OCI-M2 (cell line): ENCODE results near the gene SEC11C.

Experiments
- DNase-seq: peaks from one replicate; lab custom pipeline; 2025; ENCODE audit not compliant: unreplicated experiment; lab: John Stamatoyannopoulos, UW

Gene SEC11C

DNA sequence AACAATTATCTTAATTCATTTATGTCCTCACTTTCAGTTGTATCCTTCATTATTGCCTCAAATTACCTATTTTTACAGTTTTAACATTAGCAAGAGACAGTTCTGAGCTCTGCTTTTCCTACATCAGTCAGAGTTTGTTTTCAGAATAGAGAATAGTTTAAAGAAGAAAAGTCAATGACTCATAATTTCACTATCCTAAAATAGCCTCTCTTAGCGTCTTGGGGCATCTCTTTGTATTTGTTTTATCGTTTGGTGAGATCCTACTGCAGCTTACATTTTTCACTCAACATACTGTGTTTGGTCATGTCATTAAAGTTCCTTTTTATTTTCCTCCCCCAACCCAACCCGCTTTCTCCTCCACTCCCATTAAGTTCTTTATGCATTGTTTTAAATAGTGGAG lies 3.8 kb downstream of the SEC11C start:
- no peak for DNase-seq

DNA sequence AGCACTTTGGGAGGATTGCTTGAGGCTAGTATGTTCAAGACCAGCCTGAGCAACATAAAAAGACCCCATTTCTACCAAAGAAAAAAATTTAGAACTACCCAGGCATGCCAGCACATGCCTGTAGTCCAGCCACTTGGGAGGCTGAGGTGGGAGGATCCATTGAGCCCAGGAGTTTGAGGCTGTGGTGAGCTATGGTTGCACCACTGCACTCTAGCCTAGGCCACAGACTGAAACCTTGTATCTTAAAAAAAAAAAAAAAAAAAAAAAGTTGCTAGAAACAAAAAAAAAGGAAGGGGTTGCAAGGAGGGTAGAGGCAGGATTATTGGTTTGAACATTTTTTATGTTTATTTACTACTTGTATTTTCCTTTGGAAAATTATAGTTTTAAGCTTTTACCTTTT lies 4.8 kb downstream of the SEC11C start:
- DNase-seq: no peak

DNA sequence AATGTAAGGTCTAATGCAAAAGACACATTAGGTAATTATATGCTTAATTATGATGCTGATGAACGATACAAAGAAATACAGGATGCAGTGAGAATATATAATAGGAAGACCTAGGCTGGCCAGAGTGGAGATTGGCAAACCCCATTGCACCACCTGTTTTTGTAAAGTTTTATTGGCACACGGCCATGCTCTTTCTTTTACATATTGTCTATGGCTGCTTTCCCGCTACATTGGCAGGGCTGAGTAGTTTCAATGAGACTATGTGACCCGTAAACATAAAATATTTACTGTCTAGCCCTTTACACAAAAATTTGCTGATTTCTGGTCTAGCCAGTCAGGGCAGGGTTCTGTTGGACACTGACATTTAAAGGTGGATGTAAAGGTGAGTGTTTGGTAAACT lies 5.4 kb downstream of the SEC11C start:
- DNase-seq: no peak

DNA sequence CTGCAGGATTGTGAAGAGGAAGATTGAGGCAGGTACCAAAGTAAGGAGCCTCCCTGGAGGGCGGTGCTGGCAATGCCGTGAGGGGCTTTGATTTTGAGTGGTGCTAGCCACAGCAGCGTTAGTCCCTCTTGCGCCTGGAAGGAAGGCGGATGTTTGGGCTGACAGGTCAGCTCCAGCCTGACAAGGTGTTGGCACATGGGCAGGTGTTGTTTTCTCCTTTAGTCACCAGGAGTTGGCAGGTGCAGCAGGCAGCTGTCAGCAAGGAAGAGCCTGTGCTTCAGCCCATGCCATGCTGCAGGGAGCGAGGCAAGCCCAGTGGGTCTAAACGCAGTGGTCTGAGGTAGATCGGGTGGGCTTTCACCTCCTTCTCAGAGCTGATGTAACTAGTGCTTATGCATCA lies 8.5 kb downstream of the SEC11C start:
- DNase-seq: no peak

DNA sequence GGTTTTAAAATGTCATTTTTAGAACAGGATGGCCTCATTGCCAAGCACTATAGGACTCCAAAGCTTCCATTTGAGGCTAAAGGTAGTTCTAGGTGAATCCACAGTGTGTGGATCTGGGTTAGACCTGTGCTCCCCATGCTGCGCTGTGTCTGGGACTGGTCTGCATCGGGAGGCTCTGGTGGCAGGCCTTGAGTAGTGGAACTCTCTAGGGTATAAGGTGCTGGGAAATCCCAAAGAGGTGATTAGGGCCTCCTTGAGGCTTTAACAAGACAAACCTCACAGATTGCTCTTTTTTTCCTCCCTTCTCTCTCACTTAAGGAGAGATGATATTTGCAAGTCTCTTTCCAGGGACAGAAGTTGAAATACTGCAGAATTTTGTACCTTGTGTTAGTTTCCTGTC lies 9.3 kb downstream of the SEC11C start:
- no peak for DNase-seq

DNA sequence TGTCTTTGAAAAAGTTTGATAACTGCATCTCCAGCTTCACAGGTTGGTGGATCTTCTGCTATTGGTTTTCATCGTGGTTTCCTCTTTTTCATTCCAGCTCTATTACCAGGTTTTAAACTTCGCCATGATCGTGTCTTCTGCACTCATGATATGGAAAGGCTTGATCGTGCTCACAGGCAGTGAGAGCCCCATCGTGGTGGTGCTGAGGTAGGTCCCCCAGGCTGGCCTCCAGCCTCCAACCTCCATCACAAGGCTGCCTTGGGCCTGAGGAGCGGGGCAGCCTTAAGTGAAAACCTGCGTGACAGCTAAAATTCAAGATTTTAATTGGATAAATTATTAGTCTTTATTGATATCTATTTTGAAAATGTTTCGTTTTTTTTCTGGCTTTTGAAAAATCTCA lies 9.7 kb downstream of the SEC11C start:
- DNase-seq: no peak

DNA sequence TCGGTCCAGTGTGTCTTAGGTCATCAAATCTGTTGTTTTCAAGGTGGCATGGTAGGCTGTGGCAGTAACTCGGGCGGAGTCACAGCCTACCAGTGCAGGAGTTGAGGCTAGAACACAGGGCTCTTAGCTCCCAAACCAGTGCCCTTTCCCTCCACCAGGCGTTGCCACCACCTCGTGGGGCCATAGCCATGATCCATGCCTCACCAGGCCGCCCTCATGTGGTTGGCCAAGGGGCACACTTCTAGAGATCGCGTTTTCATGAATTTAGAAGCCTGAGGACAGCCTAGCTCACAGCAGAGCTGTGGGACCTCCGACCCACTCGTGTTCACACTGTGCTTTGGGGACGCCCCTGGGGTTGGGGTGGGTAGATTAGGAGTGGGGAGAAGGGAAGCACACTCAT lies 10.6 kb downstream of the SEC11C start:
- DNase-seq: no peak

DNA sequence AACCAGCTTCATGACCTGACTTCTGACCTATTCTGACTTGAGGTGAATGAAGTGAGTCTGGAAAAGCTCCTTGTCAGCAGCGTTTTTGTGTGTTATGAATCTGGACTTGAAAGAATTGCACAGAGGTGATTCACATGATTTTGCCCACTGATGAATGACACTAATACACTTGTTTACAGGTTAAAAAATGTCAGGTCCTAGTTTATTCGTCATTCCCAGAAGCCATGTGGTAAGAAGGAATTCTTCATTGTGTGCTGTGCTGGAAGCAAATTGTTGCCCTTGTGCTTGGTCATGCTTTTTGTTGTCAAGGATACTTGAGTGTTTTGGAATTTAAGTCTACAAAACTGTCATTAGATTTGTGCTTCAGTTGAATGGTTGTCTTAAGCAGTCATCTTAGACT lies 15.5 kb downstream of the SEC11C start:
- no peak for DNase-seq

- no peak for DNase-seq
Measured at GRCh38 chr18:59156316-59156715, 16.6 kb downstream of the SEC11C start.

GRCh38 chr18:59159265-59159664 lies 19.6 kb downstream of the SEC11C start:
- DNase-seq: no peak

- DNase-seq: no peak
Measured at GRCh38 chr18:59159986-59160385, 20.3 kb downstream of the SEC11C start.

DNA sequence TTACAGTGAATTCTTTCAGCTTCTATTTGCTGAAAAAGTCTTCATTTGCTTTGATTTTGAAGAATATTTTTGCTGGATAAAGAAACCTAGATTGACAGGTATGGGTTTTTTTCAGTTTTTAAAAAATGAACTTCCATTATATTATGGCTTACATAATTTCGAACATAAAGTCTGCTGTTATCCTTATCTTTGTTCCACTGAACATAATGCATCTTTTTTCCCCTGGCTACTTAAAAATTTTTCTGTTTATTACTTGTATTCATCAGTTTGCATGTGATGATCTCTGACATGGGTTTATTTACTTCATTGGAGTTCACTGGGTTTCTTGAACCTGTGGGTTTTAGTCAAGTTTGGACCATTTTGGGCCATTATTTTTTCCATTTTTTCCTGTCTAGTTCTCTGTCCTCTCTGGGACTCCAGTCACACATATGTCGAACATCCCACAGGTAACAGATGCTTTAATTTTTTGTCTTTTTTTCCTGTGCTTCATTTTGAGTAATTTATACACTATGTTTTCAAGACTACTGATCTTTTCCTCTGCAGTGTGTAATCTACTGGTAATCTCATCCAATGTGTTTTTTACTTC lies 33.1 kb downstream of the SEC11C start:
- no peak for DNase-seq

DNA sequence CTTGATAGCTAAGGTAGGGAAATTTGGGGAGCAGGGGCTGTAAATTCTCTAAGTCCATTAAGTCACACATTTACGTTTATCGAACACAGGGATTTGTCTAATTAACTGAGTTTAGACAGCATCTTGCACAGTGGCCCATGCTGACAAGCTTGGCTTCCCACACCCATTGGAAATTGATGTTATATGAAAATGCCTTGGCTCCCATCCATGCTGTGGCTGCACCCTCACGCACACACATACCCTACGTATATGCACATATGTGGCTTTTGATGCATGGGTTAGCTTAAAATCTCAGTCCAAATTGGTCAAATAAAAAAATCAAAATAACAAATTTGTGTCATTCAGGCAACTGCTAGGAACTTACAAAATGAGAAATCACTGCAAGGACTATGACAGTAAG lies 37.8 kb downstream of the SEC11C start:
- no peak for DNase-seq

DNA sequence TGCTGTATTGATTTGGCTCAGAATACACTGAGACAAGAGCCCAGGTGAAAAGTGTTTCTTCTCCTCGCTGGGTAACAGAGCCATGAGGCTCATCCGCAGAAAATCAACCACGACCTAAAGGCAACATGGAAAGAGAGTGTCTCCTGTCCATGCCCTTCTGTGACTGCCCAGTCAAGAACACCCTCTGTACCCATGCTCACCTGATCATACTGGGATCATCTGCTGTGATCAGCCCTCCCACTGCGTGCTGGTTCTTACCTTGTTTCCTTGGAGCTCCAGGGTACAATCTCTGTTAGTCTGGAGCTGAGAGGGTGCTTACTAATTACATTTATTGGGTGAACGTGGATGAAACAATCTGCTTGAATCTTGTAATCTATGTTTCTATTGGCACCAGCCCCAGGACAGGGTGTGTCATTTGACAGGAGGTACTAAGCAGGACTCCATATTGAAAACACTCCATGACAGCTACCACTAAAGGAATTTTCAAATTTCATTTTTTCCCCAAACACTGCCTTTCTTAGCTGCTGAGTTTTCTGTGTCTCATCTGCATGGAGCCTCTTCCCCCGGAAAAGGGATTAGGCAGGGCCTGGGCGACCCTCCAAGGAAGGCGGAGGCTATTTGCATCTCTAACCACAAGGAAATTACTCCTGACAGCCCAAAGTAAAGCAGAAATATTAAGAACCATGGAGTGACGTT lies 40.6 kb downstream of the SEC11C start:
- no peak for DNase-seq

- no peak for DNase-seq
Measured at GRCh38 chr18:59182673-59183072, 43.0 kb downstream of the SEC11C start.

DNA sequence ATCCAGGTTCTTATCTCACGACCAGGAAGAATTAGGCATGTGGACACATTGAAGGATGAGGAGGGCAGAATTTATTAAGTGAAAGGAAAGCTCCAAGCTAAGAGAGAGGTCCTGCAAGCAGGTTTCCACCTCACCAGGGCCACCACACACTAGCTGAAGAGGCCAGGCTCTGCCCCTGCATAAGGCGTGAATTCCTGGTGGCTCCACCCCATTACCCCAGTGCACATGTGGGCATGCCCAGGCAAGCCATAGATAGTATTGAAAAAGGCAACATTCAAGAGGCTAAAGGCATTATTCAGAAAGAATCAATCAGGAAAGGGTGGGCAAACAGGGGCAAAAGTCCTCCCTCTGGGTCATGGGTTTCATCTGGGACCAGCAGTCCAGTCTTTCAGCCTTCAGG lies 49.3 kb downstream of the SEC11C start:
- DNase-seq: no peak

DNA sequence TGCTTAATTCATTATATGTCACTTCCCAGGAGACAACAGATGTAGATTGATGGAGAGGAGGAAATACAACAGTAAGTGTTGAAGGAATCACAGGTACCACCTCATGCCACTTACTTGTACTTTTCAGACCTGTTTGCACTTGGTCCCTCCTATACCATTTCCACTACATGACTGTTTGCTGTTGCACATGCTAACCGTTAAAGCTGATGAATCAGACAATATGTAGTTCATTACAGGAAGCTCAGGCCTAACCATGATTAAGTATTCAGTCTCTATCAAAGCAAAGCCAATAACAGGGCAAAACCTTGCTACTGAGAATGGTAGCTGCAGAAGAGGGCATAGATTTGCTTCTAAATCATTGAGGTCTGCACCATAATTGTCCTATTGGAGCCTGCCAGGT lies 50.1 kb downstream of the SEC11C start:
- no peak for DNase-seq

DNA sequence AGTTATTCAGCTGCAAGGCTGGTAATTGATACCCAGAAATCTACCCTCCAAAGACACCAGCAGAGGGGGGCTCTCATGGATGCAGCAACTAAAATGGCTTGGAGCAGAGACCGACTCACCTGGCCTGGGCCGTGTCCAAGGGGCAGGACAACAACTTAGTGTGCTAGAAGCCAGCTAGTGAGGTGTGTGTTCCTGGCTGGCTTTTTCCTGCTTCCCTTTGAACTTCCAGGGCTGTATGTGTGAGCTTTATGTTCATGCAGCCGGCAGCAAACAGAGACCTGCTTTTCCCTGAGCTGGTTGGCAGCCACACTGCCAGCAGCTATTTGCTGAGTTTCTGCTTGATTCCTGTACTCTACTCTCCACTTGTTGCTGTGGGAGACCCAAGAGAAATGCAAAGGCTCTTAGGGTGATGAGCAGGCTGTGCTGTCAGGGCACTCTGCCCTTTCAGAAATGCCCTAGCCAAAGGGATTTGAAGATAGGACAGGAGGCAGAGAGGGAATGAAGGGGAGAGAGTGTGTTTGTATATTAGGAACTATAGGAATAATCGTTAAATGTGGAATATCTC lies 56.6 kb downstream of the SEC11C start:
- DNase-seq: no peak

DNA sequence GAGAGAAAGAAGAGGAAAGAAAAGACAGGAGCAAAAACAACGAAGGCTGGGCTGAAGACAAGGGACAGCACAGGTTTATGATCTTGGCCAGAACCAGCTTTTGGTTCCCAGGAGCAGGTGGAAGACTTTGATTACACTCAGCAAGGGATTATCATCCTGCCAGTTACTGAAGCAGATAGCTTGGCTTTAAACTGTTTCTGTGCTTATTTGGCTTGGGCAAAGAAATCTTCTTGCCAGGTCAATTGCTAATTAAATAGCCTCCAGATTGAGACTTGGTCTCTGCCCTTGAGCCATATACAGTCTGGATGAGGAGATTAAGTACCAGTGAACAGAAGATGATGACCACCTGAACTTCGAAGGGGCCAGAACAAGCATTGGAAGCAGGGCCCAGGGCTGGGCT lies 58.0 kb downstream of the SEC11C start:
- DNase-seq: no peak

DNA sequence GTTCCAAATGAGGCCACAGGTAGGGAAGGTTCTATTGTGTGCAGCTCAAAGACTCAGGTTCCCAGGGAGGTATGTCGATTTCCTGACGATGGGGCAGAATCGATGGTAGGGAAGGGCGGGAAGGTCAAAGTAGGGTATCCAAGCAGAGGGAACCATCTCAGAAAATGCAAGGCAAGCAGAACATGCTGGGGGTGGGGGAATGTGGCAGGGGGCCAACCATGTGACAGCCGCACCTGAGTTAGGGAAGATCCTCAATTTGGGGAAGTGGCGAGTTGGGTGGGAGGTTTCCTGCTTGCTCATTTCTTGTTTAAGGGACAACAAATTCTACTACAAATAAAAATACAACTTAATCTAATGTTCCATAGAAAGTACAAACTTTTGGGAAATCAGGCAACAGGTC lies 58.5 kb downstream of the SEC11C start:
- DNase-seq: no peak

DNA sequence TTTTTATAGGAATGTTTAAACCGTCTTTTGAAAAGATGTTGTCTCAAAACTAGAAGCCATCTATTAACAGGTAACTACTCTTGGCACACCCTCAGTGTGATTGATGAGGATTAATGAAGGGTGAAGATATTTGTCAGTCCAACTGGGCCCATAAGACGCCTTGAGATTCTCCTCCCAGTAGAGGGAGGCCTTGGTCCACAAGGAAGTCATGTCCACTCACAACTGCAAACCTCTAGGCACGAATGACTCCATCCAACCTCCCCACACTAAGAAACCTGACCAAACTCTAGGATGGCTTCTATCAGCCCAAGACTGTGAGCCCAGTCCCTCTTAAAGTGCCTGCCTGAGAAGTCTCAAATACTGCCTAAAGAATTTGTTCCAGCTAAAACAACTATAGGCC lies 61.1 kb downstream of the SEC11C start:
- DNase-seq: no peak

- no peak for DNase-seq
Measured at GRCh38 chr18:59202258-59202820, 62.7 kb downstream of the SEC11C start.

- no peak for DNase-seq
Measured at GRCh38 chr18:59207506-59207905, 67.8 kb downstream of the SEC11C start.
